Hepatocyte (in vitro differentiated cells): ENCODE measurements around the gene ACO2. TPM values are rescaled to one million over a fixed set of nuclear protein-coding genes. Genes with fewer than 3 reads are reported as not detected.

Experiments used
- DNase-seq: peaks from one replicate; pipeline ENCODE4 v3.0.0-alpha.2; 2016; ENCODE audit warnings: low spot score
- H2AFZ ChIP-seq: fragments of 200-600 bp; sonication (generic); 2 replicates; pipeline ENCODE4 v1.6.0; 2016; ENCODE audit warnings: antibody characterized with exemption, mild to moderate bottlenecking
- H3K27ac ChIP-seq: fragments of 200-600 bp; sonication (generic); 2 replicates; pipeline ENCODE4 v1.5.1; 2016; ENCODE audit warnings: mild to moderate bottlenecking
- H3K27me3 ChIP-seq: fragments of 200-600 bp; sonication (generic); 2 replicates; pipeline ENCODE4 v1.6.1; 2016
- H3K36me3 ChIP-seq: fragments of 200-600 bp; sonication (generic); replicated peaks from 2 replicates; pipeline ENCODE4 v1.5.1; 2016; ENCODE audit warnings: low read depth; ENCODE audit not compliant: insufficient read depth
- H3K4me1 ChIP-seq: fragments of 200-600 bp; sonication (generic); 2 replicates; pipeline ENCODE4 v1.5.1; 2016; ENCODE audit warnings: mild to moderate bottlenecking, moderate library complexity; ENCODE audit not compliant: insufficient read depth
- H3K4me2 ChIP-seq: fragments of 200-600 bp; sonication (generic); 2 replicates; pipeline ENCODE4 v1.6.0; 2016
- H3K4me3 ChIP-seq: fragments of 200-600 bp; sonication (generic); 2 replicates; pipeline ENCODE4 v1.5.1; 2016; ENCODE audit warnings: mild to moderate bottlenecking
- H3K79me2 ChIP-seq: fragments of 200-600 bp; sonication (generic); 2 replicates; pipeline ENCODE4 v1.6.0; 2017; ENCODE audit warnings: mild to moderate bottlenecking
- H3K9me2 ChIP-seq: fragments of 200-600 bp; sonication (generic); replicated peaks from 2 replicates; pipeline ENCODE4 v1.6.0; 2017; ENCODE audit warnings: mild to moderate bottlenecking; ENCODE audit not compliant: insufficient read depth
- H3K9me3 ChIP-seq: fragments of 200-600 bp; sonication (generic); 2 replicates; pipeline ENCODE4 v1.5.1; 2016; ENCODE audit warnings: low read depth, mild to moderate bottlenecking
- H4K20me1 ChIP-seq: fragments of 200-600 bp; sonication (generic); 2 replicates; pipeline ENCODE4 v1.6.0; 2016; ENCODE audit warnings: mild to moderate bottlenecking; ENCODE audit not compliant: insufficient read depth, poor library complexity, severe bottlenecking
- CTCF ChIP-seq: fragments of 200-600 bp; sonication (generic); IDR thresholded peaks from 2 replicates; pipeline ENCODE4 v1.5.1; 2016; ENCODE audit warnings: antibody characterized with exemption, mild to moderate bottlenecking; ENCODE audit not compliant: poor library complexity
- EZH2 ChIP-seq: fragments of 200-600 bp; sonication (generic); IDR thresholded peaks from 2 replicates; pipeline ENCODE4 v1.6.1; 2016; ENCODE audit warnings: antibody characterized with exemption, mild to moderate bottlenecking, borderline replicate concordance
- EZH2phosphoT487 ChIP-seq: fragments of 200-600 bp; sonication (generic); IDR thresholded peaks from one replicate; pipeline ENCODE4 v1.6.1; 2018; ENCODE audit warnings: antibody characterized with exemption, mild to moderate bottlenecking, low read depth, moderate library complexity; ENCODE audit not compliant: unreplicated experiment, severe bottlenecking
- WGBS: methylation state at CpG from one replicate; pipeline ENCODE4 v1.1.6; 2016; ENCODE audit warnings: low lambda C conversion rate; ENCODE audit errors: missing lambda C conversion rate; 5-methylcytosine and 5-hydroxymethylcytosine counted together
- polyA plus RNA-seq: library from polyadenylated mRNA; unstranded; fragments of >200 nt; fragmentation: Nextera tagmentation; extraction: Ambion mirVana; gene quantifications from 2 replicates; pipeline ENCODE4 v1.2.1, GENCODE V29; 2016
- total RNA-seq: library from RNA; depleted of rRNA; stranded (reverse); fragments of >200 nt; gene quantifications from 2 replicates; pipeline ENCODE4 v1.2.3, GENCODE V29; 2014

The ACO2 gene
- total and polyA plus RNA-seq, 2 experiments from 2014 or later = 129 to 196 TPM

DNA sequence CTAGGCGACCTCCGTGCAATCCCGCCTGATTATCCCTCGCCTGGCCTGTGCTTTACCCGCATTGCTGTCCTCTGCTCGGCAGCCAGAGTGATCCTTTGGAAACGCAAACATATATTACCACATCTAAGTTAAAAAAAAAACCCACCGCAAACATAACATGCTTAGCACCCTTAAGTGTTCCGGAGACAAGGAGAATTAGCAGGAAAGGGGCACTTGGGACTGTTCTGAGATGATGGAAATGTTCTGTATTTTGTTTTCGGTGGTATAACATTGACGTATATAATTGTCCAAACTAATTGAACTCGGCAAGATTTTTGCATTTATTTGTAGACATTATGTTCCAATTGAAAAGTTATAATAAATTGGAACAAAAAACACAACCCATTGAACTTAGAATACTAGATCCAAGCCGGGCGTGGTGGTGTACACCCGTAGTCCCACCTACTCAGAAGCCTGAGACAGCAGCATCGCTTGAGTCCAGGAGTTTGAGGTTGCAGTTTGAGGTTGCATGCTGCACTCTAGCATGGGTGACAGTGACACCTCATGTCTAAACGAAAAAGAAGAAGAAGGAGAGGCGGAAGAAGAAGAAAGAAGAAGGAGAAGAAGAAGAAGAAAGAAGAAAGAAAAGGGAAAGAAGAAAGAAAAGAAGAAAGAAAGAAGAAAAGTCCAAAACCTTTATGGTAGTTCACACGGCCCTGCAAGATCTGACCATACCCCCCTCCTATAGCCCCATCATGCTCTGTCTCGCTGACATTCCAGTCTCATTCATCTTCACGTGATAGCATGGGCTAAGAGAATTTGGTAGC lies 76.0 kb downstream of the ACO2 start:
- Histone ChIP-seq H3K27me3 (no peaks in the 10 kb centered on the region), H3K27ac (peak overlapping the region; percentile 45), H3K4me1 (peaks cover 22% of the 10 kb centered on the region), H3K79me2 (peaks cover 44% of the 10 kb centered on the region), H3K9me3 (no peaks in the 10 kb centered on the region), H4K20me1 (peaks cover 20% of the 10 kb centered on the region), H3K4me3 (no peak overlapping the region), H3K4me2 (peak overlapping the region; percentile 73), H2AFZ (peak overlapping the region; percentile 41), H3K36me3 (no peaks in the 10 kb centered on the region), H3K9me2 (no peaks in the 10 kb centered on the region)
- 42% methylated on average over 21 of the region's 21 CpGs for WGBS
- no peak for DNase-seq
- TF ChIP-seq EZH2phosphoT487 = no peak
- no peak for TF ChIP-seq EZH2
- no peak for TF ChIP-seq CTCF

DNA sequence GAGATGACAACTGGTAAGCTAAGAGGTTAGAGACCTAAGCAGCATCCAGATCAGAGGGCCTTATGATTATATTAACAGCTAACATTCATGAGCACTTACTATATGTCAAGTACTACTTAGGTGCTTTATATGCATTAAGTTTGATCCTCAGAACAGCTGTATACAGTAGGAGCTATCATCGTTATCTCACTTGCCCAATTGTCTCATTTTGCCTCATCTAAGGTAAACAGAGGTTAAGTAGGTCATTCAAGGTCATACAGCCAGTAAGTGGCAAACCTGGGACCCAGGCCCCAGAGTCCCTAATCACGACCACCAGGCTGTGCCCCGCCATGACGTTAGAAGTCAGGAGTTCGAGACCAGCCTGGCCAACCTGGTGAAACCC lies 79.9 kb downstream of the ACO2 start:
- Histone ChIP-seq H3K79me2 (peaks cover 5% of the 10 kb centered on the region), H3K27ac (peak overlapping the region; percentile 33), H3K4me3 (no peak overlapping the region), H3K9me2 (no peaks in the 10 kb centered on the region), H2AFZ (no peak overlapping the region), H3K4me2 (no peak overlapping the region), H3K36me3 (no peaks in the 10 kb centered on the region), H3K4me1 (peaks cover 5% of the 10 kb centered on the region), H3K9me3 (no peaks in the 10 kb centered on the region), H3K27me3 (no peaks in the 10 kb centered on the region), H4K20me1 (no peaks in the 10 kb centered on the region)
- 81% methylated on average over 5 of the region's 5 CpGs for WGBS
- no peak for DNase-seq
- TF ChIP-seq EZH2phosphoT487 (no peak), CTCF (no peak), EZH2 (no peak)

- Histone ChIP-seq H3K36me3 (no peaks in the 10 kb centered on the region), H3K4me3 (no peak overlapping the region)
- WGBS = 87% methylated on average over 12 of the region's 12 CpGs
These were observed 82.1 kb downstream of the ACO2 start for GRCh38 chr22:41550952-41551491.

More at GRCh38 chr22:41550952-41551491, 82.1 kb downstream of the ACO2 start:
- no peaks in the 10 kb centered on the region for H3K4me1 ChIP-seq
- H3K4me2 ChIP-seq = no peak overlapping the region
- no peaks in the 10 kb centered on the region for H4K20me1 ChIP-seq
- H3K27me3 ChIP-seq = no peaks in the 10 kb centered on the region
- no peak overlapping the region for H2AFZ ChIP-seq
- DNase-seq = no peak
- no peaks in the 10 kb centered on the region for H3K9me2 ChIP-seq
- TF ChIP-seq CTCF (no peak), EZH2 (no peak), EZH2phosphoT487 (no peak)
- H3K27ac ChIP-seq = no peak overlapping the region
- H3K79me2 ChIP-seq = no peaks in the 10 kb centered on the region
- no peaks in the 10 kb centered on the region for H3K9me3 ChIP-seq
